Endothelial cell of umbilical vein (primary cell): ENCODE results near the gene ATG13. TPM values are rescaled to one million over a fixed set of nuclear protein-coding genes. Genes with fewer than 3 reads are reported as not detected.

ENCODE experiments used
- BruUV-seq: library from RNA; stranded (reverse); fragments of 400-500 nt; replicated peaks from 2 replicates; lab custom pipeline; 2021; lab: Mats Ljungman, UMichigan
- CTCF ChIA-PET: fragments of 300-600, 350-600 bp; sonication (Branson Sonifier 250); formaldehyde crosslinking; loops from one replicate; lab custom pipeline; 2021; ENCODE audit warnings: antibody characterized with exemption, inconsistent platforms; lab: Charles Lee
- POLR2A ChIA-PET: fragments of 300-600, 350-600 bp; sonication (Branson Sonifier 250); formaldehyde crosslinking; loops from one replicate; lab custom pipeline; 2021; ENCODE audit warnings: antibody characterized with exemption, inconsistent platforms; lab: Charles Lee
- DNase-seq: peaks from one replicate; pipeline ENCODE4 v3.0.0-alpha.2; 2011; ENCODE audit warnings: low read depth, low spot score
- FAIRE-seq: peaks from 2 replicates; lab custom pipeline; 2011; peaks lifted over from hg19 to GRCh38; lab: Jason Lieb, UNC
- H2AFZ ChIP-seq: 2 replicates; pipeline ENCODE4 v1.6.0; 2012; ENCODE audit warnings: low read depth, low read length, control low read depth, inconsistent platforms
- H3K27ac ChIP-seq: 2 replicates; pipeline ENCODE4 v1.5.1; 2011; ENCODE audit warnings: low read depth, mild to moderate bottlenecking, control low read depth, low read length, moderate library complexity; ENCODE audit not compliant: insufficient read depth
- H3K27me3 ChIP-seq, 2 experiments: 2 replicates each; pipeline versions ENCODE4 v1.6.0 to v1.6.1; 2011; ENCODE audit warnings: low read length in 2 of 2, mixed read lengths in 1 of 2; ENCODE audit not compliant: control insufficient read depth in 2 of 2, insufficient read depth in 2 of 2
- H3K36me3 ChIP-seq, 2 experiments: 2 replicates in 1 of 2; 3 replicates in 1 of 2; pipeline ENCODE4 v1.5.1; 2011; ENCODE audit warnings: low read length in 2 of 2, mild to moderate bottlenecking in 1 of 2, moderate library complexity in 1 of 2; ENCODE audit not compliant: control insufficient read depth in 2 of 2, insufficient read depth in 2 of 2; ENCODE audit errors: extremely low read depth in 1 of 2
- H3K4me1 ChIP-seq: 3 replicates; pipeline ENCODE4 v1.5.1; 2011; ENCODE audit warnings: mild to moderate bottlenecking, low read length; ENCODE audit not compliant: control insufficient read depth, insufficient read depth; ENCODE audit errors: extremely low read depth
- H3K4me2 ChIP-seq: 2 replicates; pipeline ENCODE4 v1.6.1; 2011; ENCODE audit warnings: low read length, control low read depth, mixed read lengths; ENCODE audit not compliant: insufficient read depth
- H3K4me3 ChIP-seq, 3 experiments: fragments of 200-600 bp in 1 of 3; sonication (generic), shearing (Covaris generic) in 1 of 3; replicated peaks in 1 of 3; 2 replicates each; pipeline ENCODE4 v1.5.1; 2011 to 2016; ENCODE audit warnings: control low read depth in 3 of 3, low read length in 3 of 3, mild to moderate bottlenecking in 2 of 3, inconsistent platforms in 1 of 3, low read depth in 1 of 3, moderate library complexity in 1 of 3; ENCODE audit not compliant: insufficient read depth in 1 of 3
- H3K79me2 ChIP-seq: 2 replicates; pipeline ENCODE4 v1.6.0; 2012; ENCODE audit warnings: low read length, inconsistent platforms; ENCODE audit not compliant: control insufficient read depth, insufficient read depth
- H3K9ac ChIP-seq: replicated peaks from 2 replicates; pipeline ENCODE3; 2011; ENCODE audit warnings: low read length, control low read depth; ENCODE audit not compliant: insufficient read depth; ENCODE audit errors: extremely low read depth
- H3K9me1 ChIP-seq: replicated peaks from 3 replicates; pipeline ENCODE4 v1.6.0; 2011; ENCODE audit warnings: mild to moderate bottlenecking, low read length; ENCODE audit not compliant: control insufficient read depth, insufficient read depth; ENCODE audit errors: extremely low read depth
- H3K9me3 ChIP-seq: replicated peaks from 2 replicates; pipeline ENCODE4 v1.5.1; 2012; ENCODE audit warnings: low read length, inconsistent platforms; ENCODE audit not compliant: control insufficient read depth, insufficient read depth
- H4K20me1 ChIP-seq: replicated peaks from 2 replicates; pipeline ENCODE3; 2011; ENCODE audit warnings: mild to moderate bottlenecking, low read length; ENCODE audit not compliant: control insufficient read depth, insufficient read depth; ENCODE audit errors: extremely low read depth
- EZH2 ChIP-seq: IDR thresholded peaks from 2 replicates; pipeline ENCODE4 v1.6.1; 2012; ENCODE audit warnings: borderline replicate concordance, low read depth, mild to moderate bottlenecking, moderate library complexity, low read length, inconsistent platforms; ENCODE audit not compliant: severe bottlenecking
- FOS ChIP-seq: IDR thresholded peaks from 2 replicates; pipeline ENCODE4 v1.6.1; 2011; ENCODE audit warnings: mild to moderate bottlenecking, low read length, moderate library complexity, borderline replicate concordance; ENCODE audit not compliant: insufficient read depth
- JUN ChIP-seq: IDR thresholded peaks from 2 replicates; pipeline ENCODE4 v1.6.1; 2011; ENCODE audit warnings: borderline replicate concordance, low read depth; ENCODE audit not compliant: insufficient read length, insufficient read depth
- MYC ChIP-seq: IDR thresholded peaks from one replicate; pipeline ENCODE4 v1.6.1; 2011; ENCODE audit warnings: mild to moderate bottlenecking, low read depth, low read length
- POLR2A ChIP-seq: IDR thresholded peaks from 2 replicates; pipeline ENCODE4 v1.6.1; 2012; ENCODE audit warnings: low read depth, mild to moderate bottlenecking, control low read depth, low read length
- dilution Hi-C: fragments of 300-500 bp; cut with MboI; formaldehyde crosslinking; loops from one replicate; pipeline ENCODE4 v1.15.0; 2019; ENCODE audit warnings: low sequenced_read_pairs; ENCODE audit not compliant: extremely low pct_ligation_motif_present
- intact Hi-C: fragments of 100-400 bp; cut with micrococcal nuclease; formaldehyde crosslinking; loops from one replicate; pipeline ENCODE4 v1.10.0; 2022
- polyA plus RNA-seq, 4 experiments: library from polyadenylated mRNA; depleted of rRNA in 3 of 4; stranded (reverse) in 3 of 4; unstranded in 1 of 4; fragments of >200 nt; gene quantifications; 2 replicates each; pipeline versions ENCODE4 v1.2.1 to v1.2.3, GENCODE V29; 2011 to 2012; ENCODE audit warnings: missing spikeins in 1 of 4
- total RNA-seq: library from RNA; stranded (reverse); gene quantifications from 2 replicates; pipeline ENCODE4 v1.2.3, GENCODE V29; 2021
- TF ChIP-seq, protein P1 (sequence below), 2 donors: IDR thresholded peaks; 1 replicate in 1 of 2; 2 replicates in 1 of 2; pipeline ENCODE4 v1.5.1; 2011; ENCODE audit warnings: low read length in 2 of 2, mild to moderate bottlenecking in 2 of 2, moderate library complexity in 2 of 2, control low read depth in 1 of 2, inconsistent platforms in 1 of 2, low read depth in 1 of 2; ENCODE audit not compliant: insufficient read depth in 1 of 2; ENCODE audit errors: extremely low read depth in 1 of 2

ATG13 gene
- total and polyA plus RNA-seq, 2 donors (not counting 3 experiments of a cell fraction or from before 2014, with no cell fraction given), result 60.1 to 66.5 TPM

DNA sequence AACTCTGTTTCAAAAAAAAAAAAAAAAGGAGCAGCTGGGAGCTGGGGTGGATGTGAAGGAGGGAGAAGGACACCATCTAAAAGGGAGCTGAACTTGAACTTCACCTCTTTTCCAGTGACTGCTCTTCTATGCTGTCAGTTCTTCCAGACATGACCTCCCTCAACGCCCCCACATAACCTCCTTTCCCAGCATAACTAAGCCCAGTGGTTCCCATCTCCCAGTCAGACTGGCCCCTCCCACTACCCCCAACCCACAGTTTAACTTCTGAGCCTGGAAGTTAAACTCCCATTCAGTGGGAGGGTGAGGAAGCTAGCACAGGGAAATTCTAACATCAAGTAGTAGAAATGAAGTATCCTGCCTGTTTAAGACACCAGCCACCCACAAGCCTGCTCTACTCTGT is 81.2 kb downstream of the ATG13 start:
- CTCF ChIA-PET, result no interaction called here
- DNase-seq, result no peak
- peaks cover 32% of the 10 kb centered on the region for H3K79me2 ChIP-seq
- no TSS peak for BruUV-seq
- no peaks in the 10 kb centered on the region for H4K20me1 ChIP-seq
- H3K4me2 ChIP-seq, result no peak overlapping the region
- H3K9ac ChIP-seq, result no peak overlapping the region
- no peak overlapping the region for H3K4me3 ChIP-seq
- no peaks in the 10 kb centered on the region for H3K9me3 ChIP-seq
- H3K4me1 ChIP-seq, result peaks cover 5% of the 10 kb centered on the region
- dilution Hi-C loops, result no loop called here
- FAIRE-seq, result no peak
- TF ChIP-seq JUN, result no peak
- TF ChIP-seq, protein P1, sequence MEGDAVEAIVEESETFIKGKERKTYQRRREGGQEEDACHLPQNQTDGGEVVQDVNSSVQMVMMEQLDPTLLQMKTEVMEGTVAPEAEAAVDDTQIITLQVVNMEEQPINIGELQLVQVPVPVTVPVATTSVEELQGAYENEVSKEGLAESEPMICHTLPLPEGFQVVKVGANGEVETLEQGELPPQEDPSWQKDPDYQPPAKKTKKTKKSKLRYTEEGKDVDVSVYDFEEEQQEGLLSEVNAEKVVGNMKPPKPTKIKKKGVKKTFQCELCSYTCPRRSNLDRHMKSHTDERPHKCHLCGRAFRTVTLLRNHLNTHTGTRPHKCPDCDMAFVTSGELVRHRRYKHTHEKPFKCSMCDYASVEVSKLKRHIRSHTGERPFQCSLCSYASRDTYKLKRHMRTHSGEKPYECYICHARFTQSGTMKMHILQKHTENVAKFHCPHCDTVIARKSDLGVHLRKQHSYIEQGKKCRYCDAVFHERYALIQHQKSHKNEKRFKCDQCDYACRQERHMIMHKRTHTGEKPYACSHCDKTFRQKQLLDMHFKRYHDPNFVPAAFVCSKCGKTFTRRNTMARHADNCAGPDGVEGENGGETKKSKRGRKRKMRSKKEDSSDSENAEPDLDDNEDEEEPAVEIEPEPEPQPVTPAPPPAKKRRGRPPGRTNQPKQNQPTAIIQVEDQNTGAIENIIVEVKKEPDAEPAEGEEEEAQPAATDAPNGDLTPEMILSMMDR (IDR thresholded peaks at IDR 0.05; ENCODE audit: extremely low read depth in 1 of 2, insufficient read depth in 1 of 2, low read depth in 1 of 2, low read length in 2 of 2), result no peak
- TF ChIP-seq POLR2A, result no peak
- no peak for TF ChIP-seq MYC
- no peak for TF ChIP-seq EZH2
- TF ChIP-seq FOS, result no peak
- POLR2A ChIA-PET, result no interaction called here
- H2AFZ ChIP-seq, result no peak overlapping the region
- H3K27me3 ChIP-seq, result no peaks in the 10 kb centered on the region
- peaks cover 6 to 29% of the 10 kb centered on the region in 2 experiments for H3K36me3 ChIP-seq
- intact Hi-C loops, result no loop called here
- no peaks in the 10 kb centered on the region for H3K9me1 ChIP-seq
- H3K27ac ChIP-seq, result no peak overlapping the region
